HCT116 (cell line): ENCODE measurements around the gene RCOR1. TPM values are rescaled to one million over a fixed set of nuclear protein-coding genes. Genes with fewer than 3 reads are reported as not detected.

Source experiments
- ATAC-seq: fragments of 200-7000 bp; cut with Tn5 transposase; 2 replicates; pipeline ENCODE4 v1.9.1; 2020; ENCODE audit warnings: mild to moderate bottlenecking, moderate library complexity
- BruUV-seq: library from RNA; stranded (reverse); fragments of 400-500 nt; replicated peaks from 2 replicates; lab custom pipeline; 2021; lab: Mats Ljungman, UMichigan
- CTCF ChIA-PET: fragments of 300-600 bp; sonication (Branson Sonifier 250); formaldehyde crosslinking; loops from one replicate; lab custom pipeline; 2021; ENCODE audit warnings: antibody characterized with exemption; lab: Charles Lee
- POLR2A ChIA-PET: fragments of 300-600, 350-600 bp; sonication (Branson Sonifier 250); formaldehyde crosslinking; loops from one replicate; lab custom pipeline; 2021; ENCODE audit warnings: antibody characterized with exemption; lab: Charles Lee
- RAD21 ChIA-PET, 2 experiments: fragments of 300-600 bp; sonication (Branson Sonifier 250); formaldehyde crosslinking; loops; one replicate each; lab custom pipeline; 2023; ENCODE audit warnings: low total read pairs in 2 of 2; ENCODE audit not compliant: uncharacterized antibody in 2 of 2, unreplicated experiment in 2 of 2, low non-redundant PET in 1 of 2; lab: Charles Lee
- DNase-seq: peaks from one replicate; pipeline ENCODE4 v3.0.0-alpha.2; 2010; ENCODE audit warnings: low read depth, low spot score
- H2AFZ ChIP-seq: fragments of 200-600 bp; shearing (Covaris generic), sonication (generic); 2 replicates; pipeline ENCODE4 v1.6.1; 2017; ENCODE audit warnings: low read depth, mixed run types, mixed read lengths, antibody characterized with exemption, low read length; ENCODE audit not compliant: poor library complexity, severe bottlenecking
- H3K27ac ChIP-seq: 2 replicates; pipeline ENCODE4 v1.5.1; 2012; ENCODE audit warnings: low read depth, low read length
- H3K27me3 ChIP-seq: fragments of 200-600 bp; sonication (generic); 2 replicates; pipeline ENCODE4 v1.6.1; 2016; ENCODE audit warnings: mixed run types, low read length, mixed read lengths; ENCODE audit not compliant: insufficient read depth
- H3K36me3 ChIP-seq, 2 experiments: fragments of 200-500 bp in 1 of 2; fragments of 200-600 bp in 1 of 2; sonication (Bioruptor generic) in 1 of 2; sonication (generic) in 1 of 2; 2 replicates each; pipeline versions ENCODE4 v1.5.1 to v1.6.1; 2014 to 2016; ENCODE audit warnings: low read length in 2 of 2, inconsistent platforms in 1 of 2, mixed read lengths in 1 of 2, mixed run types in 1 of 2; ENCODE audit not compliant: insufficient read depth in 2 of 2, control insufficient read depth in 1 of 2
- H3K4me1 ChIP-seq, 2 experiments: fragments of 200-600 bp in 1 of 2; sonication (generic) in 1 of 2; 2 replicates each; pipeline versions ENCODE4 v1.5.1 to v1.6.1; 2012 to 2017; ENCODE audit warnings: low read length in 2 of 2, inconsistent platforms in 1 of 2, mild to moderate bottlenecking in 1 of 2, mixed read lengths in 1 of 2, mixed run types in 1 of 2, moderate library complexity in 1 of 2; ENCODE audit not compliant: insufficient read depth in 2 of 2, control insufficient read depth in 1 of 2
- H3K4me2 ChIP-seq: fragments of 200-600 bp; sonication (generic); 2 replicates; pipeline ENCODE4 v1.6.1; 2017; ENCODE audit warnings: mixed run types, low read length, mixed read lengths
- H3K4me3 ChIP-seq, 2 experiments: fragments of 200-600 bp in 1 of 2; sonication (generic) in 1 of 2; replicated peaks in 1 of 2; 2 replicates each; pipeline ENCODE4 v1.5.1; 2011 to 2016; ENCODE audit warnings: low read length in 2 of 2, control low read depth in 1 of 2, low read depth in 1 of 2, mild to moderate bottlenecking in 1 of 2, mixed read lengths in 1 of 2, mixed run types in 1 of 2
- H3K79me2 ChIP-seq: fragments of 200-600 bp; sonication (generic); 2 replicates; pipeline ENCODE4 v1.6.1; 2017; ENCODE audit warnings: mild to moderate bottlenecking, mixed run types, low read length, moderate library complexity, mixed read lengths; ENCODE audit not compliant: insufficient read depth
- H3K9ac ChIP-seq: fragments of 200-600 bp; sonication (generic); 2 replicates; pipeline ENCODE4 v1.6.1; 2016; ENCODE audit warnings: low read length, mixed read lengths
- H3K9me2 ChIP-seq: fragments of 200-600 bp; sonication (generic), shearing (Covaris generic); 2 replicates; pipeline ENCODE4 v1.6.1; 2017; ENCODE audit warnings: mixed run types, mild to moderate bottlenecking, moderate library complexity; ENCODE audit not compliant: insufficient read depth
- H3K9me3 ChIP-seq, 2 experiments: fragments of 200-500 bp in 1 of 2; fragments of 200-600 bp in 1 of 2; sonication (Bioruptor generic) in 1 of 2; sonication (generic) in 1 of 2; 2 replicates each; pipeline ENCODE4 v1.6.1; 2014 to 2017; ENCODE audit warnings: low read length in 2 of 2, mixed read lengths in 2 of 2, inconsistent platforms in 1 of 2, low read depth in 1 of 2, mild to moderate bottlenecking in 1 of 2, mixed run types in 1 of 2, moderate library complexity in 1 of 2; ENCODE audit not compliant: control insufficient read depth in 1 of 2, insufficient read depth in 1 of 2
- H4K20me1 ChIP-seq: fragments of 200-600 bp; sonication (generic), shearing (Covaris generic); 2 replicates; pipeline ENCODE4 v1.6.1; 2017; ENCODE audit warnings: mixed run types, mild to moderate bottlenecking, moderate library complexity; ENCODE audit not compliant: insufficient read depth
- CEBPB ChIP-seq: IDR thresholded peaks from 2 replicates; pipeline ENCODE4 v1.6.1; 2012; ENCODE audit warnings: low read depth
- EZH2 ChIP-seq: fragments of 200-600 bp; sonication (generic); IDR thresholded peaks from 2 replicates; pipeline ENCODE4 v1.6.1; 2017; ENCODE audit warnings: antibody characterized with exemption, mixed run types
- EZH2phosphoT487 ChIP-seq: fragments of 200-600 bp; IDR thresholded peaks from 2 replicates; pipeline ENCODE4 v1.6.1; 2018; ENCODE audit warnings: antibody characterized with exemption, borderline replicate concordance
- POLR2AphosphoS5 ChIP-seq: IDR thresholded peaks from 2 replicates; pipeline ENCODE4 v1.6.1; 2011; ENCODE audit warnings: mild to moderate bottlenecking, low read depth, low read length, moderate library complexity
- SP1 ChIP-seq: IDR thresholded peaks from 2 replicates; pipeline ENCODE4 v1.6.1; 2012; ENCODE audit warnings: low read depth
- ZFX ChIP-seq: fragments of 450-650 bp; IDR thresholded peaks from 2 replicates; pipeline ENCODE4 v1.6.1; 2017
- intact Hi-C: fragments of 100-400 bp; cut with micrococcal nuclease; formaldehyde crosslinking; loops from 2 replicates; pipeline ENCODE4 v1.10.0; 2022
- total RNA-seq: library from RNA; stranded (reverse); gene quantifications from one replicate; pipeline ENCODE4 v1.2.1, GENCODE V29; 2021; ENCODE audit not compliant: unreplicated experiment
- TF ChIP-seq, protein P1 (sequence below), 3 experiments: fragments of 200-600 bp in 1 of 3; sonication (generic) in 1 of 3; IDR thresholded peaks in 2 of 3; conservative IDR thresholded peaks in 1 of 3; 2 replicates each; pipeline ENCODE4 v1.5.1; 2012 to 2017; ENCODE audit warnings: low read depth in 2 of 3, low read length in 2 of 3, antibody characterized with exemption in 1 of 3, borderline replicate concordance in 1 of 3, control low read depth in 1 of 3, mild to moderate bottlenecking in 1 of 3, mixed read lengths in 1 of 3, mixed run types in 1 of 3, moderate library complexity in 1 of 3; ENCODE audit not compliant: insufficient read depth in 1 of 3
- TF ChIP-seq, protein P2 (sequence below): IDR thresholded peaks from 2 replicates; pipeline ENCODE4 v1.6.1; 2012
- TF ChIP-seq, protein P3 (sequence below): IDR thresholded peaks from 2 replicates; pipeline ENCODE4 v1.6.1; 2012; ENCODE audit warnings: low read depth

Gene RCOR1
- total RNA-seq, 1 experiment from 2014 or later = 30.7 TPM

DNA sequence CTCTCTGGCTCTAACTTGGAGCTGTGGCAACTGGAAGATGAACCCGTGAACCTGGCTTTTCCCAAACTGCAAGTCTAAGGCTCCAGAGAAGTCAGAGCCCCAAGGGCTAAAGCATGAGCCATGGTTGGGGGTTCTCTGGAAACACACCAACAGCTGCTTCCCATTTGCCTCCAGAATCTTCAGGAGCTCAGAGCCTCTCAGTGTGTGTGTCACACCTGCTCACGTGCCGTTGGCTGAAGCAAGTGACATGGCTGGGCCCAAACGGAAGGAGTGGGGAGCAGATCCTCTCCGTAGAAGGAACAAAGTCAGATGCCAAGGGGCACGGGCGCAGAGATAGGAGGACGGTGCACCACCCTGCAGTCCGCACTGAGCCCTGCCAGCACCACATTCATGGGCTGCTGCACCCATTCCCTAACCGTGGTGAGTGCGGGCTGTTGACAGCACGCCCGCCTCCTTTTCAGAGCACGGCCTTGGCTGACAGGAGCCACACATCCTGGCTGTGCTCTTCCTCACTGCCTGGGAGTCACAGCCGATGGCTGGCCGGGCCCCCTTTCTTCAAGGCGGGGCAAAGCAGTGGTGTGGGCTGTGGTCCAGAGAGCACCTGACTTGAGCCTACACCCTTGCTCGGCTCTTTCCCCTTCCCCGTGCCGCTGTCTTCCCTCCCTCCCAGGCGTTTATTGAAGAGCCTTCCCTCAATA is 168.2 kb downstream of the RCOR1 start:
- no TSS peak for BruUV-seq
- H3K9me2 ChIP-seq = no peaks in the 10 kb centered on the region
- no peaks in the 10 kb centered on the region for H3K79me2 ChIP-seq
- no peaks in the 10 kb centered on the region for H3K4me1 ChIP-seq
- H3K9ac ChIP-seq = no peak overlapping the region
- DNase-seq (no peak), ATAC-seq (no peak)
- no peaks in the 10 kb centered on the region for H3K9me3 ChIP-seq
- H3K36me3 ChIP-seq = no peaks in the 10 kb centered on the region
- no peak overlapping the region for H3K4me2 ChIP-seq
- H3K27ac ChIP-seq = no peak overlapping the region
- H3K4me3 ChIP-seq = no peak overlapping the region
- no peak overlapping the region for H2AFZ ChIP-seq
- TF ChIP-seq SP1 (no peak), ZFX (no peak), CEBPB (no peak), EZH2 (no peak), EZH2phosphoT487 (no peak), POLR2AphosphoS5 (no peak)
- TF ChIP-seq, protein P1, sequence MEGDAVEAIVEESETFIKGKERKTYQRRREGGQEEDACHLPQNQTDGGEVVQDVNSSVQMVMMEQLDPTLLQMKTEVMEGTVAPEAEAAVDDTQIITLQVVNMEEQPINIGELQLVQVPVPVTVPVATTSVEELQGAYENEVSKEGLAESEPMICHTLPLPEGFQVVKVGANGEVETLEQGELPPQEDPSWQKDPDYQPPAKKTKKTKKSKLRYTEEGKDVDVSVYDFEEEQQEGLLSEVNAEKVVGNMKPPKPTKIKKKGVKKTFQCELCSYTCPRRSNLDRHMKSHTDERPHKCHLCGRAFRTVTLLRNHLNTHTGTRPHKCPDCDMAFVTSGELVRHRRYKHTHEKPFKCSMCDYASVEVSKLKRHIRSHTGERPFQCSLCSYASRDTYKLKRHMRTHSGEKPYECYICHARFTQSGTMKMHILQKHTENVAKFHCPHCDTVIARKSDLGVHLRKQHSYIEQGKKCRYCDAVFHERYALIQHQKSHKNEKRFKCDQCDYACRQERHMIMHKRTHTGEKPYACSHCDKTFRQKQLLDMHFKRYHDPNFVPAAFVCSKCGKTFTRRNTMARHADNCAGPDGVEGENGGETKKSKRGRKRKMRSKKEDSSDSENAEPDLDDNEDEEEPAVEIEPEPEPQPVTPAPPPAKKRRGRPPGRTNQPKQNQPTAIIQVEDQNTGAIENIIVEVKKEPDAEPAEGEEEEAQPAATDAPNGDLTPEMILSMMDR (IDR thresholded peaks at IDR 0.05 in 2 of 3, conservative IDR thresholded peaks at IDR 0.05 in 1 of 3; ENCODE audit: borderline replicate concordance in 1 of 3, insufficient read depth in 1 of 3, low read depth in 2 of 3, low read length in 2 of 3) = no peak
- TF ChIP-seq, protein P2, sequence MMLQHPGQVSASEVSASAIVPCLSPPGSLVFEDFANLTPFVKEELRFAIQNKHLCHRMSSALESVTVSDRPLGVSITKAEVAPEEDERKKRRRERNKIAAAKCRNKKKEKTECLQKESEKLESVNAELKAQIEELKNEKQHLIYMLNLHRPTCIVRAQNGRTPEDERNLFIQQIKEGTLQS = no peak
- TF ChIP-seq, protein P3, sequence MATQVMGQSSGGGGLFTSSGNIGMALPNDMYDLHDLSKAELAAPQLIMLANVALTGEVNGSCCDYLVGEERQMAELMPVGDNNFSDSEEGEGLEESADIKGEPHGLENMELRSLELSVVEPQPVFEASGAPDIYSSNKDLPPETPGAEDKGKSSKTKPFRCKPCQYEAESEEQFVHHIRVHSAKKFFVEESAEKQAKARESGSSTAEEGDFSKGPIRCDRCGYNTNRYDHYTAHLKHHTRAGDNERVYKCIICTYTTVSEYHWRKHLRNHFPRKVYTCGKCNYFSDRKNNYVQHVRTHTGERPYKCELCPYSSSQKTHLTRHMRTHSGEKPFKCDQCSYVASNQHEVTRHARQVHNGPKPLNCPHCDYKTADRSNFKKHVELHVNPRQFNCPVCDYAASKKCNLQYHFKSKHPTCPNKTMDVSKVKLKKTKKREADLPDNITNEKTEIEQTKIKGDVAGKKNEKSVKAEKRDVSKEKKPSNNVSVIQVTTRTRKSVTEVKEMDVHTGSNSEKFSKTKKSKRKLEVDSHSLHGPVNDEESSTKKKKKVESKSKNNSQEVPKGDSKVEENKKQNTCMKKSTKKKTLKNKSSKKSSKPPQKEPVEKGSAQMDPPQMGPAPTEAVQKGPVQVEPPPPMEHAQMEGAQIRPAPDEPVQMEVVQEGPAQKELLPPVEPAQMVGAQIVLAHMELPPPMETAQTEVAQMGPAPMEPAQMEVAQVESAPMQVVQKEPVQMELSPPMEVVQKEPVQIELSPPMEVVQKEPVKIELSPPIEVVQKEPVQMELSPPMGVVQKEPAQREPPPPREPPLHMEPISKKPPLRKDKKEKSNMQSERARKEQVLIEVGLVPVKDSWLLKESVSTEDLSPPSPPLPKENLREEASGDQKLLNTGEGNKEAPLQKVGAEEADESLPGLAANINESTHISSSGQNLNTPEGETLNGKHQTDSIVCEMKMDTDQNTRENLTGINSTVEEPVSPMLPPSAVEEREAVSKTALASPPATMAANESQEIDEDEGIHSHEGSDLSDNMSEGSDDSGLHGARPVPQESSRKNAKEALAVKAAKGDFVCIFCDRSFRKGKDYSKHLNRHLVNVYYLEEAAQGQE = no peak
- no peaks in the 10 kb centered on the region for H3K27me3 ChIP-seq
- CTCF ChIA-PET = no interaction called here
- RAD21 ChIA-PET = no interaction called here
- H4K20me1 ChIP-seq = no peaks in the 10 kb centered on the region
- POLR2A ChIA-PET = no interaction called here
- intact Hi-C loops = no loop called here
